OCI-M2 (cell line): ENCODE data around the gene EXOC4.
"Not testable (repeated sequence)": the region's sequence is repeated elsewhere in the genome, so short reads cannot be mapped to it uniquely, and the experiment has no call there.

ENCODE experiments used
- DNase-seq: peaks from one replicate; lab custom pipeline; 2025; ENCODE audit not compliant: unreplicated experiment; lab: John Stamatoyannopoulos, UW

EXOC4 gene

GRCh38 chr7:133252858-133253518 lies at the start of gene EXOC4:
Gene EXOC4, plus strand, starts transcription at chr7:133253078.
- DNase-seq = peak; percentile 96

- no peak for DNase-seq
Measured at GRCh38 chr7:133203490-133203889, 49.4 kb upstream of the EXOC4 start.

- no peak for DNase-seq
Measured at GRCh38 chr7:133207687-133208086, 45.2 kb upstream of the EXOC4 start.

- DNase-seq = not testable (repeated sequence)
Measured at GRCh38 chr7:133210817-133211216, 42.1 kb upstream of the EXOC4 start.

- DNase-seq = not testable (repeated sequence)
Measured at GRCh38 chr7:133213772-133214171, 39.1 kb upstream of the EXOC4 start.

GRCh38 chr7:133217773-133218172 lies 35.1 kb upstream of the EXOC4 start:
- DNase-seq = no peak

GRCh38 chr7:133230591-133231194 lies 22.2 kb upstream of the EXOC4 start:
- DNase-seq = peak; percentile 53

- no peak for DNase-seq
Measured at GRCh38 chr7:133233142-133233541, 19.7 kb upstream of the EXOC4 start.

GRCh38 chr7:133234961-133235875 lies 17.7 kb upstream of the EXOC4 start:
- DNase-seq = no peak

GRCh38 chr7:133237545-133237944 lies 15.3 kb upstream of the EXOC4 start:
- DNase-seq = no peak

- no peak for DNase-seq
Measured at GRCh38 chr7:133240302-133240701, 12.6 kb upstream of the EXOC4 start.

GRCh38 chr7:133246558-133246957 lies 6.3 kb upstream of the EXOC4 start:
- no peak for DNase-seq

- DNase-seq = no peak
Measured at GRCh38 chr7:133248901-133249300, 4.0 kb upstream of the EXOC4 start.

- no peak for DNase-seq
Measured at GRCh38 chr7:133252506-133252857, 396 bp upstream of the EXOC4 start.

- DNase-seq = no peak
Measured at GRCh38 chr7:133253519-133253875, 619 bp downstream of the EXOC4 start.

GRCh38 chr7:133255486-133255885 lies 2.6 kb downstream of the EXOC4 start:
- no peak for DNase-seq

- DNase-seq = no peak
Measured at GRCh38 chr7:133258174-133258573, 5.3 kb downstream of the EXOC4 start.

- no peak for DNase-seq
Measured at GRCh38 chr7:133265821-133266220, 12.9 kb downstream of the EXOC4 start.

- no peak for DNase-seq
Measured at GRCh38 chr7:133268355-133268754, 15.5 kb downstream of the EXOC4 start.

GRCh38 chr7:133272336-133272735 lies 19.5 kb downstream of the EXOC4 start:
- DNase-seq = no peak

GRCh38 chr7:133273227-133273626 lies 20.3 kb downstream of the EXOC4 start:
- DNase-seq = no peak

GRCh38 chr7:133274265-133274664 lies 21.4 kb downstream of the EXOC4 start:
- no peak for DNase-seq
